Smooth muscle cell (in vitro differentiated cells): Measurements from ENCODE around the gene LIN37. TPM values are rescaled to one million over a fixed set of nuclear protein-coding genes. Genes with fewer than 3 reads are reported as not detected.

Experiments used
- DNase-seq: peaks from one replicate; lab custom pipeline; 2025; ENCODE audit not compliant: unreplicated experiment; lab: John Stamatoyannopoulos, UW
- H2AFZ ChIP-seq: fragments of 200-600 bp; sonication (generic); 2 replicates; pipeline ENCODE4 v1.6.0; 2016; ENCODE audit warnings: antibody characterized with exemption, low read depth, mild to moderate bottlenecking
- H3F3A ChIP-seq: fragments of 200-600 bp; sonication (generic); 2 replicates; pipeline ENCODE4 v1.6.0; 2017; ENCODE audit warnings: antibody characterized with exemption, low read depth
- H3K27ac ChIP-seq: fragments of 200-600 bp; sonication (generic); 2 replicates; pipeline ENCODE4 v1.5.1; 2016; ENCODE audit warnings: low read depth, mild to moderate bottlenecking
- H3K27me3 ChIP-seq: fragments of 200-600 bp; sonication (generic); 2 replicates; pipeline ENCODE4 v1.6.1; 2016; ENCODE audit warnings: low read depth, mild to moderate bottlenecking
- H3K36me3 ChIP-seq: fragments of 200-600 bp; sonication (generic); 2 replicates; pipeline ENCODE4 v1.5.1; 2016; ENCODE audit warnings: low read depth
- H3K4me1 ChIP-seq: fragments of 200-600 bp; sonication (generic); 2 replicates; pipeline ENCODE4 v1.5.1; 2016; ENCODE audit warnings: low read depth
- H3K4me2 ChIP-seq: fragments of 200-600 bp; sonication (generic); 2 replicates; pipeline ENCODE4 v1.6.0; 2016; ENCODE audit warnings: mild to moderate bottlenecking
- H3K4me3 ChIP-seq: fragments of 200-600 bp; sonication (generic); 2 replicates; pipeline ENCODE4 v1.5.1; 2016; ENCODE audit warnings: mild to moderate bottlenecking
- H3K79me2 ChIP-seq: fragments of 200-600 bp; sonication (generic); 2 replicates; pipeline ENCODE4 v1.6.0; 2016; ENCODE audit warnings: low read depth, mild to moderate bottlenecking
- H3K9ac ChIP-seq: fragments of 200-600 bp; sonication (generic); 2 replicates; pipeline ENCODE4 v1.6.0; 2016; ENCODE audit warnings: low read depth
- H3K9me3 ChIP-seq: fragments of 200-600 bp; sonication (generic); replicated peaks from 2 replicates; pipeline ENCODE4 v1.5.1; 2016; ENCODE audit warnings: low read depth
- H4K20me1 ChIP-seq: fragments of 200-600 bp; sonication (generic); 2 replicates; pipeline ENCODE4 v1.6.0; 2016; ENCODE audit warnings: low read depth
- CTCF ChIP-seq: fragments of 200-600 bp; sonication (generic); IDR thresholded peaks from 2 replicates; pipeline ENCODE4 v1.5.1; 2017; ENCODE audit warnings: borderline replicate concordance, mild to moderate bottlenecking, antibody characterized with exemption; ENCODE audit not compliant: insufficient read depth, poor library complexity, severe bottlenecking
- WGBS: methylation state at CpG from one replicate; pipeline ENCODE4 v1.1.7; 2016; ENCODE audit warnings: low lambda C conversion rate; 5-methylcytosine and 5-hydroxymethylcytosine counted together
- polyA plus RNA-seq: library from polyadenylated mRNA; unstranded; fragments of >200 nt; fragmentation: Nextera tagmentation; extraction: Ambion mirVana; gene quantifications from 2 replicates; pipeline ENCODE4 v1.2.1, GENCODE V29; 2016
- total RNA-seq: library from RNA; depleted of rRNA; stranded (reverse); fragments of >200 nt; gene quantifications from 2 replicates; pipeline ENCODE4 v1.2.3, GENCODE V29; 2014

LIN37 gene
- total and polyA plus RNA-seq, 2 experiments from 2014 or later = 16.4 to 17.8 TPM

- 94% methylated on average over 4 of the region's 4 CpGs for WGBS
- Histone ChIP-seq H3K27ac (no peak overlapping the region), H3K4me2 (no peak overlapping the region), H3K79me2 (peaks cover 29% of the 10 kb centered on the region), H3F3A (peaks cover 9% of the 10 kb centered on the region), H3K4me1 (peaks cover 20% of the 10 kb centered on the region), H2AFZ (no peak overlapping the region), H3K9me3 (no peaks in the 10 kb centered on the region), H3K4me3 (no peak overlapping the region), H4K20me1 (peaks cover 13% of the 10 kb centered on the region), H3K27me3 (no peaks in the 10 kb centered on the region), H3K9ac (no peak overlapping the region), H3K36me3 (peaks cover 4% of the 10 kb centered on the region)
- no peak for DNase-seq
- TF ChIP-seq CTCF = no peak
Measured at GRCh38 chr19:35760711-35761349, 12.5 kb downstream of the LIN37 start.

GRCh38 chr19:35764432-35765315 lies 16.3 kb downstream of the LIN37 start:
- Histone ChIP-seq H2AFZ (no peak overlapping the region), H3K27me3 (no peaks in the 10 kb centered on the region), H3K9ac (no peak overlapping the region), H3F3A (no peaks in the 10 kb centered on the region), H3K36me3 (peaks cover 4% of the 10 kb centered on the region), H3K4me3 (no peak overlapping the region), H4K20me1 (peaks cover 3% of the 10 kb centered on the region), H3K9me3 (no peaks in the 10 kb centered on the region), H3K4me2 (no peak overlapping the region), H3K27ac (no peak overlapping the region), H3K79me2 (peaks cover 16% of the 10 kb centered on the region), H3K4me1 (no peaks in the 10 kb centered on the region)
- no peak for DNase-seq
- no peak for TF ChIP-seq CTCF
- 97% methylated on average over 16 of the region's 17 CpGs for WGBS

DNA sequence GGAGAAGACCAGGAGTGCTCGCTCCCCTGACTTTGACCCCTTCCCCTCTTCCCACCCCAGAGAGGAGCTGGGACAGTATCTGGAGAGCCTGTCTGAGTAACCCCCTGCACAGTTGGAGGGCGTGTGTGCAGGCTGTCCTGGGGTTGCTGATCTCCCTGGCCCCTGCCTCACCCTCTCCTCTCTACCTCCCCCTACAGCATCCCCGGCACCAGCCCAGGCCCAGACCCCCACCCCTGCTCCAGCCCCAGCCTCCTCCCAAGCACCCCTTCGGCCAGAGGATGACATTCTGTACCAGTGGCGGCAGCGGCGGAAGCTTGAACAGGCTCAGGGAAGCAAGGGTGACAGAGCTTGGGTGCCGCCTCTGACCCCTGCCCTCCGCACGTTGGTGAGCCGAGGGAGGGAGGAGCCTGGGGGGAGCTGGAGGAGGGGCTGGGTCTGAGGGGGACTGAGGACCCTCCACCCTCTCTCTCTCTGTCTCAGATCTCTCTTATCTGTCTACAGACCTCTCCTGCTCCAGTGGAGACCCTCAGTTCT lies 18.3 kb downstream of the LIN37 start:
- Histone ChIP-seq H3K36me3 (no peaks in the 10 kb centered on the region), H3K27ac (no peak overlapping the region), H3K9ac (no peak overlapping the region), H4K20me1 (no peaks in the 10 kb centered on the region), H3K9me3 (no peaks in the 10 kb centered on the region), H3F3A (no peaks in the 10 kb centered on the region), H3K4me3 (no peak overlapping the region), H2AFZ (no peak overlapping the region), H3K4me1 (no peaks in the 10 kb centered on the region), H3K27me3 (no peaks in the 10 kb centered on the region), H3K4me2 (no peak overlapping the region), H3K79me2 (no peaks in the 10 kb centered on the region)
- DNase-seq = no peak
- WGBS = 97% methylated on average over 6 of the region's 11 CpGs
- TF ChIP-seq CTCF = no peak
